Central memory CD8-positive, alpha-beta T cell (primary cell): ENCODE data around the gene PRR19.

Experiments used
- ATAC-seq: fragments of 150-1000 bp; cut with Tn5 transposase; replicated peaks from 2 replicates; pipeline ENCODE4 v1.10.0; 2022; ENCODE audit warnings: mild to moderate bottlenecking, moderate FRiP score, moderate number of reproducible peaks; ENCODE audit not compliant: poor library complexity, severe bottlenecking; ENCODE audit errors: extremely low read depth
- DNase-seq, 2 donors: peaks; one replicate each; pipeline ENCODE4 v3.0.0; 2021; ENCODE audit warnings: low spot score in 2 of 2
- H3K27ac Mint-ChIP-seq: one replicate; pipeline ENCODE4 v1.8.0; 2022; ENCODE audit warnings: low read depth, mild to moderate bottlenecking, moderate library complexity, mixed read lengths
- H3K27me3 Mint-ChIP-seq: one replicate; pipeline ENCODE4 v1.8.0; 2022; ENCODE audit warnings: mixed read lengths
- H3K36me3 Mint-ChIP-seq: one replicate; pipeline ENCODE4 v1.8.0; 2022; ENCODE audit warnings: mild to moderate bottlenecking, moderate library complexity, mixed read lengths; ENCODE audit not compliant: insufficient read depth
- H3K4me1 Mint-ChIP-seq: one replicate; pipeline ENCODE4 v1.8.0; 2022; ENCODE audit warnings: mixed read lengths
- H3K4me3 Mint-ChIP-seq: one replicate; pipeline ENCODE4 v1.8.0; 2022; ENCODE audit warnings: mild to moderate bottlenecking, moderate library complexity, mixed read lengths
- H3K9me3 Mint-ChIP-seq: one replicate; pipeline ENCODE4 v1.8.0; 2022; ENCODE audit warnings: mixed read lengths

The PRR19 gene

GRCh38 chr19:42316223-42317211 lies 14.6 kb downstream of the PRR19 start:
- no peak overlapping the region for H3K27ac Mint-ChIP-seq
- H3K4me1 Mint-ChIP-seq, result peaks cover 17% of the 10 kb centered on the region
- peaks cover 2% of the 10 kb centered on the region for H3K36me3 Mint-ChIP-seq
- peak overlapping the region; percentile 1 for H3K4me3 Mint-ChIP-seq
- H3K9me3 Mint-ChIP-seq, result no peaks in the 10 kb centered on the region
- DNase-seq, result no peak
- peaks cover 39% of the 10 kb centered on the region for H3K27me3 Mint-ChIP-seq
- no peak for ATAC-seq

- DNase-seq (no peak), ATAC-seq (no peak)
- Mint-ChIP-seq H3K36me3 (peaks cover 2% of the 10 kb centered on the region), H3K27me3 (peaks cover 29% of the 10 kb centered on the region), H3K4me3 (no peak overlapping the region), H3K4me1 (peaks cover 17% of the 10 kb centered on the region), H3K27ac (no peak overlapping the region), H3K9me3 (no peaks in the 10 kb centered on the region)
Observed at GRCh38 chr19:42317535-42317934, 15.6 kb downstream of the PRR19 start.

- H3K4me3 Mint-ChIP-seq, result no peak overlapping the region
- H3K36me3 Mint-ChIP-seq, result peaks cover 7% of the 10 kb centered on the region
- H3K4me1 Mint-ChIP-seq, result peaks cover 12% of the 10 kb centered on the region
- DNase-seq (no peak), ATAC-seq (no peak)
- H3K27ac Mint-ChIP-seq, result no peak overlapping the region
- no peaks in the 10 kb centered on the region for H3K9me3 Mint-ChIP-seq
- peaks cover 9% of the 10 kb centered on the region for H3K27me3 Mint-ChIP-seq
Observed at GRCh38 chr19:42322305-42322704, 20.4 kb downstream of the PRR19 start.

- ATAC-seq, result no peak
- no peak overlapping the region for H3K27ac Mint-ChIP-seq
- no peak for DNase-seq
- H3K9me3 Mint-ChIP-seq, result no peaks in the 10 kb centered on the region
- H3K27me3 Mint-ChIP-seq, result peaks cover 9% of the 10 kb centered on the region
- H3K36me3 Mint-ChIP-seq, result peaks cover 7% of the 10 kb centered on the region
- no peak overlapping the region for H3K4me3 Mint-ChIP-seq
- H3K4me1 Mint-ChIP-seq, result peaks cover 16% of the 10 kb centered on the region
Observed at GRCh38 chr19:42323473-42323851, 21.5 kb downstream of the PRR19 start.

GRCh38 chr19:42323852-42324654 lies 22.1 kb downstream of the PRR19 start:
- DNase-seq, result no peak
- Mint-ChIP-seq H3K36me3 (peaks cover 7% of the 10 kb centered on the region), H3K9me3 (no peaks in the 10 kb centered on the region), H3K4me1 (peaks cover 19% of the 10 kb centered on the region), H3K27me3 (peaks cover 9% of the 10 kb centered on the region), H3K4me3 (peak overlapping the region; percentile 96), H3K27ac (no peak overlapping the region)
- ATAC-seq, result no peak

GRCh38 chr19:42324655-42325307 lies 22.8 kb downstream of the PRR19 start:
- no peaks in the 10 kb centered on the region for H3K9me3 Mint-ChIP-seq
- DNase-seq (no peak), ATAC-seq (no peak)
- peaks cover 7% of the 10 kb centered on the region for H3K36me3 Mint-ChIP-seq
- H3K27me3 Mint-ChIP-seq, result peaks cover 9% of the 10 kb centered on the region
- H3K4me1 Mint-ChIP-seq, result peaks cover 24% of the 10 kb centered on the region
- peak overlapping the region; percentile 96 for H3K4me3 Mint-ChIP-seq
- peak overlapping the region; percentile 70 for H3K27ac Mint-ChIP-seq

- Mint-ChIP-seq H3K4me3 (peak within 1 kb of the TSS; percentile 96), H3K9me3 (no peaks in the 10 kb centered on the region), H3K36me3 (peaks cover 7% of the 10 kb centered on the region), H3K4me1 (peaks cover 25% of the 10 kb centered on the region), H3K27ac (peak within 1 kb of the TSS; percentile 70), H3K27me3 (peaks cover 9% of the 10 kb centered on the region)
- ATAC-seq (peak; percentile 93), DNase-seq (peak; percentile 97 to 99)
Observed at GRCh38 chr19:42325308-42325895, 23.5 kb downstream of the PRR19 start, which contains the start of gene MEGF8. Gene MEGF8, plus strand, starts transcription at chr19:42325635. Its CDS starts 609 bp downstream, at chr19:42326244.

GRCh38 chr19:42325896-42326771 lies 24.2 kb downstream of the PRR19 start:
- H3K27ac Mint-ChIP-seq, result peak overlapping the region; percentile 70
- H3K27me3 Mint-ChIP-seq, result peaks cover 9% of the 10 kb centered on the region
- DNase-seq (no peak), ATAC-seq (peak; percentile 8)
- peak overlapping the region; percentile 96 for H3K4me3 Mint-ChIP-seq
- H3K9me3 Mint-ChIP-seq, result no peaks in the 10 kb centered on the region
- H3K36me3 Mint-ChIP-seq, result peaks cover 7% of the 10 kb centered on the region
- H3K4me1 Mint-ChIP-seq, result peaks cover 29% of the 10 kb centered on the region

GRCh38 chr19:42326969-42327368 lies 25.0 kb downstream of the PRR19 start:
- H3K27ac Mint-ChIP-seq, result no peak overlapping the region
- peaks cover 9% of the 10 kb centered on the region for H3K27me3 Mint-ChIP-seq
- DNase-seq (no peak), ATAC-seq (no peak)
- peaks cover 7% of the 10 kb centered on the region for H3K36me3 Mint-ChIP-seq
- H3K4me3 Mint-ChIP-seq, result peak overlapping the region; percentile 96
- no peaks in the 10 kb centered on the region for H3K9me3 Mint-ChIP-seq
- peaks cover 29% of the 10 kb centered on the region for H3K4me1 Mint-ChIP-seq

- no peak overlapping the region for H3K27ac Mint-ChIP-seq
- H3K36me3 Mint-ChIP-seq, result peaks cover 7% of the 10 kb centered on the region
- H3K4me3 Mint-ChIP-seq, result no peak overlapping the region
- no peak for ATAC-seq
- peaks cover 29% of the 10 kb centered on the region for H3K4me1 Mint-ChIP-seq
- H3K9me3 Mint-ChIP-seq, result no peaks in the 10 kb centered on the region
- H3K27me3 Mint-ChIP-seq, result peaks cover 9% of the 10 kb centered on the region
- DNase-seq, result no peak
Observed at GRCh38 chr19:42327381-42327780, 25.4 kb downstream of the PRR19 start.

GRCh38 chr19:42328106-42328505 lies 26.2 kb downstream of the PRR19 start:
- ATAC-seq (no peak), DNase-seq (no peak)
- Mint-ChIP-seq H3K27ac (no peak overlapping the region), H3K36me3 (peaks cover 7% of the 10 kb centered on the region), H3K4me3 (no peak overlapping the region), H3K9me3 (no peaks in the 10 kb centered on the region), H3K27me3 (peaks cover 9% of the 10 kb centered on the region), H3K4me1 (peaks cover 29% of the 10 kb centered on the region)
